A673 (cell line): ENCODE measurements around the gene SOST.

Experiments used
- EZH2 ChIP-seq: fragments of 200-600 bp; sonication (generic); IDR thresholded peaks from 2 replicates; pipeline ENCODE4 v1.6.1; 2017; ENCODE audit warnings: borderline replicate concordance, low read depth, mild to moderate bottlenecking, mixed read lengths, antibody characterized with exemption, low read length; ENCODE audit not compliant: poor library complexity, severe bottlenecking
- TF ChIP-seq, protein P1 (sequence below): fragments of 300-800, 200-600 bp; sonication (generic); conservative IDR thresholded peaks from 2 replicates; pipeline ENCODE4 v1.5.1; 2017; ENCODE audit warnings: low read depth, mild to moderate bottlenecking, antibody characterized with exemption, low read length, moderate library complexity, mixed read lengths

DNA sequence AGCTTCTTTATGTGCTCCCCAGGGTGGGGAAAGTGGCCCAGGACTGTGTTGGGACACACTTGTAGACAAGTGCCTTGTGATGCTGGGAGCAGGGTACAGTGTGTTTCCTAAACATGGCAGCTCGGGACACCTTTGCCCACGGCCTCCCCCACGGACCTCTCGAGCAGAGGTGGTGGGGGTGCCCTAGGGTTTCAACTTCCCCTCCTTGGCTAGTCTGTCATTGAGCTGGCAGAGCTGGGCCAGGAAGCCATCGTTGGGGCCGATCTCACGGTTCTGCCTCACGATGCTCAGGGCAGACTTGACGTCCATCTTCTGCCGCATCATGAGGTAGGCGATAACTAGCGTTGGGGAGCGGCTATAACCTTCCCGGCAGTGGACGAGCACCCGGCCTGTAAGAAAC is 10.8 kb upstream of the SOST start:
- no peak for TF ChIP-seq EZH2
- TF ChIP-seq, protein P1, sequence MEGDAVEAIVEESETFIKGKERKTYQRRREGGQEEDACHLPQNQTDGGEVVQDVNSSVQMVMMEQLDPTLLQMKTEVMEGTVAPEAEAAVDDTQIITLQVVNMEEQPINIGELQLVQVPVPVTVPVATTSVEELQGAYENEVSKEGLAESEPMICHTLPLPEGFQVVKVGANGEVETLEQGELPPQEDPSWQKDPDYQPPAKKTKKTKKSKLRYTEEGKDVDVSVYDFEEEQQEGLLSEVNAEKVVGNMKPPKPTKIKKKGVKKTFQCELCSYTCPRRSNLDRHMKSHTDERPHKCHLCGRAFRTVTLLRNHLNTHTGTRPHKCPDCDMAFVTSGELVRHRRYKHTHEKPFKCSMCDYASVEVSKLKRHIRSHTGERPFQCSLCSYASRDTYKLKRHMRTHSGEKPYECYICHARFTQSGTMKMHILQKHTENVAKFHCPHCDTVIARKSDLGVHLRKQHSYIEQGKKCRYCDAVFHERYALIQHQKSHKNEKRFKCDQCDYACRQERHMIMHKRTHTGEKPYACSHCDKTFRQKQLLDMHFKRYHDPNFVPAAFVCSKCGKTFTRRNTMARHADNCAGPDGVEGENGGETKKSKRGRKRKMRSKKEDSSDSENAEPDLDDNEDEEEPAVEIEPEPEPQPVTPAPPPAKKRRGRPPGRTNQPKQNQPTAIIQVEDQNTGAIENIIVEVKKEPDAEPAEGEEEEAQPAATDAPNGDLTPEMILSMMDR = no peak
